Uterus (tissue), 2 donors: ENCODE results near the gene ABCA13.

Experiments
- POLR2A ChIP-seq, 2 donors: fragments of 450-650 bp; IDR thresholded peaks; one replicate each; pipeline ENCODE4 v1.6.1; 2016; ENCODE audit warnings: antibody characterized with exemption in 2 of 2, mild to moderate bottlenecking in 1 of 2, moderate library complexity in 1 of 2
- TF ChIP-seq, protein P1 (sequence below), 4 experiments: fragments of 200-600 bp in 2 of 4; fragments of 450-650 bp in 2 of 4; sonication (generic) in 2 of 4; IDR thresholded peaks; one replicate each; pipeline ENCODE4 v1.5.1; 2016 to 2019; ENCODE audit warnings: antibody characterized with exemption in 4 of 4, mild to moderate bottlenecking in 2 of 4, moderate library complexity in 1 of 4

DNA sequence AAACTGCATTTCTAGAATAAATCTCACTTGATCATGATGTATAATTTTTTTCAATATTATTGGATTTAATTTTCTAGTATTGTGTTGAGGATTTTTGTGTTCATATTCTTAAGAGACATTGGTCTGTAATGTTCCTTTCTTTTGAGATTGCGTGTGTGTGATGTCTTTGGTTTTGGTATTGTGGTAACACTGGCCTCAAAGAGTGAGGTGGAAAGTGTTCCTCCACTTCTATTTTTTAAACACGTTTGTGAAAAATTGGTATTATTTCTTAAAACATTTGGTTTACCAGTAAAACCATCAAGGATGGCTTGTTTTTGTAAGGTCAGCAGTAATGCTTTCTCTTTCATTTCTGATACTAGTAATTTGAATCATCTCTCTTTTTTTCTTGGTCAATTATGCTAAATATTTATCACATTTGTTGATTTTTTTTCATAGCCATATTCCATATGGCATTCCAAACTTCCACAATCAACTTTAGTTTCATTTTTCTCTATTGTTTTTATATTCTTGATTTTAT lies 462.9 kb downstream of the ABCA13 start:
- TF ChIP-seq, protein P1, sequence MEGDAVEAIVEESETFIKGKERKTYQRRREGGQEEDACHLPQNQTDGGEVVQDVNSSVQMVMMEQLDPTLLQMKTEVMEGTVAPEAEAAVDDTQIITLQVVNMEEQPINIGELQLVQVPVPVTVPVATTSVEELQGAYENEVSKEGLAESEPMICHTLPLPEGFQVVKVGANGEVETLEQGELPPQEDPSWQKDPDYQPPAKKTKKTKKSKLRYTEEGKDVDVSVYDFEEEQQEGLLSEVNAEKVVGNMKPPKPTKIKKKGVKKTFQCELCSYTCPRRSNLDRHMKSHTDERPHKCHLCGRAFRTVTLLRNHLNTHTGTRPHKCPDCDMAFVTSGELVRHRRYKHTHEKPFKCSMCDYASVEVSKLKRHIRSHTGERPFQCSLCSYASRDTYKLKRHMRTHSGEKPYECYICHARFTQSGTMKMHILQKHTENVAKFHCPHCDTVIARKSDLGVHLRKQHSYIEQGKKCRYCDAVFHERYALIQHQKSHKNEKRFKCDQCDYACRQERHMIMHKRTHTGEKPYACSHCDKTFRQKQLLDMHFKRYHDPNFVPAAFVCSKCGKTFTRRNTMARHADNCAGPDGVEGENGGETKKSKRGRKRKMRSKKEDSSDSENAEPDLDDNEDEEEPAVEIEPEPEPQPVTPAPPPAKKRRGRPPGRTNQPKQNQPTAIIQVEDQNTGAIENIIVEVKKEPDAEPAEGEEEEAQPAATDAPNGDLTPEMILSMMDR (IDR thresholded peaks at IDR 0.05), result no peak
- no peak for TF ChIP-seq POLR2A (IDR thresholded peaks at IDR 0.05)
